ENCODE results near the gene LHFPL4.

The LHFPL4 gene

DNA sequence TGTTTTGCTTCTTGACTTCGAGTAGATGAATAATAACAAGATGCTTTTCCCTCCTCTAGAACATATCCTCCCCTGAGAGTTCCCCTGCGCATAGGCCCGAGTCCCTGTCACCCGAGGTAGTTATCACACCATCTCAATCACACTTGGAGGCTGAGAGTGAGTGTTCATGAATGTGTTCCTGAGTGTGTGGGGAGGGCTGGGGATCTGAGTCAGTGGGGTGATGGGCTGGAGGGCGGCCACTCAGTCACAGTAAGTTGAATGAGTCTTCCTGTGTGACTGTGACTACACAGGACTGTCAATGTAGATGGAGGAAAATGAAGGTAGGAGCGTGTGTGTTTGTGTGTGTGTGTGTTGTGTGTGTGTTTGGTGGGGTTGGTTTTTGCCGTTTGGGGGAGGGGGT is 85.2 kb downstream of the LHFPL4 start:
- DNase-seq, result no peak

DNA sequence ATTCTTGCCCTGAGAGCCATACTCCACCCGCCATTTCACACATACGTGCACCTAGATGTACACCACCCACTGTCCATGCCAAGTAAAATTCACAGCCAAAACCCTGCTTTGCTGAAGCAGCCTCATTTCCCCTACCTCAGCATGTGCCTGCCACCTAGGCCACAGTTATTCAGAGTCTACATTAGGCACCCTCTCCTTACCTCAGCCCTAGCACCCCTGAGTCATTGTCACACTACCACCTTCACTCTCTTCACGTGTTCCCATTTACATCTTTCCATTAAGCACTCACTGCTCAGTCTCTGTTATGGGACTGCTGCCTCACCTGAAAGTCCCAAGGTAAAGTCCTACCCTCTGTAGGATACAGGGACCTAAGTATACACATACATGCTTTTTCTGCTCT is 86.2 kb downstream of the LHFPL4 start:
- no peak for DNase-seq

DNA sequence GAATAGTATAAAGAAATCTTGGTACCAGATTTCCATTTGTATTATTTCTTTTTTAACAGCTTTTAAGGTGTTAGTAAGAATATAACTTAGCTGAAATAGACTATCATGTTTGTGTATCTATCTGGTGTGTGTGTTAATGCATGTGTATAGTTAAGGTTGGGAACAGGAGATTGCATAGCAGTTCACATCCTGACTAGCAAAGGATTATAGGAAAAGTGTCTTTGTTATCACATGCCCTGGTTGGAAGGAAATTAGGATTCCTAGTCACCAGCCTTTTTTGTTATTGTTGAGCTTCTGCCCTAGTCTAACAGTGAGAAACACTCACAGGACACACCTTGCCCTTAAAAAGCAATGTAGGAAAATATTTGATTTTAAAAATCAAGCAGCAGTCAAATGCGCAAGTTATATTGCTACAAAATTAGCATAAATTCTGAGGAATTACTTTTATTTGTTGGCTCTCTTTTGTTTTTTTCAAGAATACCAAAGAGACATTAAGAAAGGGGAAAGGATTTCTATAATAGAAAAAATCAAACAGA is 98.0 kb downstream of the LHFPL4 start:
- no peak for DNase-seq

DNA sequence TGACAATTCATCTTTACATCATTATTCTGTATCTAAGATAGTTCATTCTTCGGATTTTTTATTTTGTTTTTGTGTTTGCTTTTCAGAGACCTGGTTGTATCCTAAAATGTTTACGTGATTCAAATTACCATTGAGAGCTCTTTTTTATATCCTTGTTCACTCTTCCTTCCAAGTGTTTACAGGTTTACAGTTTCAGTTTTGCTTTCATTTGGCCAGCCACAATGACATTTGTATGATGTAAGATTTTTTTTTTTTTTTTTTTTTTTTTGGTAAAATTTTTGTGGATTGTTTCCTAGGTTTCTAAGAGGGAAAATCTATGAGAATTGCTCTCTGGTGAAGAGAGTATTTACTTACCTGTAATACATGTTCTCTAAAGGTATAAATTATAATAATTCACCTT is 101.2 kb downstream of the LHFPL4 start:
- DNase-seq, result no peak

DNA sequence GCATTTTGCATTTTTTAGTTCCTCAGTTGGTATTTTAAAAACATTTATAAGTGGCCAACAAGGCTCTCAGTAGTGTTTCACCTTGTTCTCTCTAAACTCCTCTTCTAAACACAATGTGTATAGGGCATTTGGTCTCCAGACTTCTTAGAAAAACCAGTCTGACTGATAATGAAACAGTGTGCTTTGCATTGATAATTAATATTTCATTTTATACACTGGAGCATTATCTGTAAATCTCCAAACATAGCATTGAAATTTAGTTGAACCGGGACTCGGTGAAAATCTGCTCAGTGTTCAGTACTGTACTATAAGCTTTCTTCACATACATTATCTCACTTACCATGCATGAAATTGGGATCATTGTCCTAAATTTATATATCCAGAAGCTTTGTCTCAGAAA is 102.6 kb downstream of the LHFPL4 start:
- DNase-seq, result no peak

DNA sequence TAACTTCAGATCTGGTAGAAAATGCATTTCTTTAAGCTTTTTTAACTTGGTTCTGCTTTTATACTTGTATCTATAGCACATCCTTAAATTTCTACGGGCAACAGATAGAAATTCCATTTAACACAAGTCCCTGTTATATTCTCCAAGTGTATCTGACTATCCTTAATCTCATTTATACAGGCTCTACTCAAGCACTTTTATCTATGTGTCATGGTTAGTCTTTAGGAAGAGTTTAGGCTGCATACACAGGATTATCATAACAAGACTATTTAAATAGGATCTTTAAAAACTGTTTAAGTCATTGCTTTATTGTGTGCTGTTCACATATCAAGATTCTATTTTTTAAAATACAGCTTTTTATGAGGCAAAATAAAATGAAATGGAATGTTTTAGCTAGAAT is 103.5 kb downstream of the LHFPL4 start:
- DNase-seq, result no peak

DNA sequence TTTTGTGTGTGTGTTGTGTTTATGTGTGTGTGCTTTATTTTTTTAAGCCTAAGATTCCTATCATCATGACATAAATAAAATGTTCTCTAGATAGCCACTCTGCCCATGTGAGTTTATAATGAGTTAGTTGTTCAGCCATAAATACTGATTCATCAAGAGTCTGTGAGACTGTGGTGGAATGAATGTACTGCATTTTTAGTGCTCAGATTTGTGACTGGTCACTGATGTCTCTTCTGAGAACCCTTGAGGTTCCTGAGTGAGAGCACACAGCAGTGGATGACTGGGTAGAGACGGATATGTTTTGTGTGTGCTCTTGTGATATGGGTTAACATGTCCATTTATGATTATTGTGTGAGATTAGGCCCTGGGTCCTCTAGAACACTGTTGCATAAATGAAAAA is 105.0 kb downstream of the LHFPL4 start:
- DNase-seq, result no peak

Measured in activated gamma-delta T cell treated with Interleukin-2 at 50 U/mL for 16 hours (primary cell).